ENCODE measurements around the gene COL23A1.

DNA sequence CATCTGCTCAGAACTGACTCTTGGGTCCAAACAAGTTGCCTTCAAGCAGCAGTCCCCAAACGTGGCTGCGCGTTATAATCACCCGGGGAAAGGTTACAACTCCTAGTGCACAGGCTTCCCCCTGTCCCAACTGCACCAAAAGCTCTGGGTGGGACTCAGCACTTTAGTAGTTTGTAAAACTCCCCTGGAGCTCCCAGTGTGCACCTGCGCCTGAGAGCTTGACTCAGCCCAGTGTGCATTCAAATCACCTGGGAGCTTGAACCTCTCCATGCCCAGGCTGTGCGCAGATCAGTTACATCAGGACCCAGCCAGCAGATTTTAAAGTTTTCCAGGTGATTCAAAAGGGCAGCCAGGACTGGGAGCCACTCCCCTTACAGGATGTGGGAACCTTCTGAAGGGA is 151.4 kb downstream of the COL23A1 start:
- TF ChIP-seq, protein P1, sequence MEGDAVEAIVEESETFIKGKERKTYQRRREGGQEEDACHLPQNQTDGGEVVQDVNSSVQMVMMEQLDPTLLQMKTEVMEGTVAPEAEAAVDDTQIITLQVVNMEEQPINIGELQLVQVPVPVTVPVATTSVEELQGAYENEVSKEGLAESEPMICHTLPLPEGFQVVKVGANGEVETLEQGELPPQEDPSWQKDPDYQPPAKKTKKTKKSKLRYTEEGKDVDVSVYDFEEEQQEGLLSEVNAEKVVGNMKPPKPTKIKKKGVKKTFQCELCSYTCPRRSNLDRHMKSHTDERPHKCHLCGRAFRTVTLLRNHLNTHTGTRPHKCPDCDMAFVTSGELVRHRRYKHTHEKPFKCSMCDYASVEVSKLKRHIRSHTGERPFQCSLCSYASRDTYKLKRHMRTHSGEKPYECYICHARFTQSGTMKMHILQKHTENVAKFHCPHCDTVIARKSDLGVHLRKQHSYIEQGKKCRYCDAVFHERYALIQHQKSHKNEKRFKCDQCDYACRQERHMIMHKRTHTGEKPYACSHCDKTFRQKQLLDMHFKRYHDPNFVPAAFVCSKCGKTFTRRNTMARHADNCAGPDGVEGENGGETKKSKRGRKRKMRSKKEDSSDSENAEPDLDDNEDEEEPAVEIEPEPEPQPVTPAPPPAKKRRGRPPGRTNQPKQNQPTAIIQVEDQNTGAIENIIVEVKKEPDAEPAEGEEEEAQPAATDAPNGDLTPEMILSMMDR (conservative IDR thresholded peaks at IDR 0.05 in 1 of 2, IDR thresholded peaks at IDR 0.05 in 1 of 2; ENCODE audit: low read depth in 1 of 2, low read length in 2 of 2), result no peak
- no peak for TF ChIP-seq EZH2 (IDR thresholded peaks at IDR 0.05; ENCODE audit: low read length, missing control alignments)

Data from fibroblast of lung (primary cell).